ENCODE results near the gene ZFAND2A. TPM values are rescaled to one million over a fixed set of nuclear protein-coding genes. Genes with fewer than 3 reads are reported as not detected.
"Not testable (repeated sequence)": the region's sequence is repeated elsewhere in the genome, so short reads cannot be mapped to it uniquely, and the experiment has no call there.

ZFAND2A gene
- total RNA-seq, 1 experiment from 2014 or later, result 13.7 TPM

- Histone ChIP-seq H2BK12ac (ENCODE audit: insufficient read length, low read depth, low read length) (no peak overlapping the region), H3K4ac (ENCODE audit: low read depth, low read length) (no peak overlapping the region), H2BK5ac (ENCODE audit: insufficient read length, low read length) (no peak overlapping the region), H3K9me3 (ENCODE audit: control insufficient read depth, low read depth, low read length) (no peaks in the 10 kb centered on the region), H3K18ac (ENCODE audit: insufficient read length, low read depth, low read length) (no peak overlapping the region), H4K8ac (replicated peaks; ENCODE audit: insufficient read length, low read depth, low read length) (no peak overlapping the region), H3K23me2 (ENCODE audit: insufficient read length, low read depth, low read length, poor library complexity, severe bottlenecking) (peaks cover 9% of the 10 kb centered on the region), H2AK5ac (ENCODE audit: insufficient read length, low read length) (no peak overlapping the region), H3K9ac (ENCODE audit: extremely low read depth, insufficient read length, low read length) (no peak overlapping the region), H2BK20ac (ENCODE audit: low read depth, low read length, poor library complexity, severe bottlenecking) (no peak overlapping the region), H4K20me1 (ENCODE audit: control insufficient read depth, insufficient read depth, insufficient read length) (no peaks in the 10 kb centered on the region), H2BK15ac (ENCODE audit: low read depth, low read length) (no peak overlapping the region), H3K56ac (ENCODE audit: insufficient read length, low read depth, low read length) (no peak overlapping the region), H3K27ac (ENCODE audit: insufficient read length, low read depth, low read length) (no peak overlapping the region), H4K91ac (ENCODE audit: insufficient read length, low read depth, low read length) (no peak overlapping the region), H3K4me1 (ENCODE audit: insufficient read depth, low read length) (no peaks in the 10 kb centered on the region), H3K4me2 (ENCODE audit: insufficient read depth, insufficient read length, low read length) (no peak overlapping the region), H3K23ac (ENCODE audit: insufficient read length, low read depth, low read length) (no peak overlapping the region), H3K27me3 (ENCODE audit: insufficient read depth, low read length) (no peaks in the 10 kb centered on the region), H2AFZ (ENCODE audit: low read length) (no peak overlapping the region), H3T11ph (ENCODE audit: low read length) (no peak overlapping the region), H4K5ac (ENCODE audit: insufficient read length, low read depth, low read length) (no peak overlapping the region), H3K79me2 (ENCODE audit: insufficient read depth, low read length) (peaks cover 8% of the 10 kb centered on the region; the same call in 1 of the 2 replicates), H3K79me1 (ENCODE audit: insufficient read depth, low read depth, low read length, poor library complexity, severe bottlenecking) (peaks cover 16% of the 10 kb centered on the region), H2BK120ac (ENCODE audit: low read depth, low read length, poor library complexity, severe bottlenecking) (no peak overlapping the region), H3K14ac (ENCODE audit: insufficient read depth, low read length) (no peak overlapping the region)
- H3K27ac Mint-ChIP-seq, result no peak overlapping the region
- no CpG with 5 or more reads among the region's 10 CpGs for WGBS (ENCODE audit: extremely low coverage, insufficient read length, low lambda C conversion rate)
- no peak overlapping the region for H3K4me3 Mint-ChIP-seq
- peaks cover 10 to 13% of the 10 kb centered on the region in 2 experiments for H3K4me1 Mint-ChIP-seq
- H3K9me3 Mint-ChIP-seq, result no peaks in the 10 kb centered on the region
- no peaks in the 10 kb centered on the region for H3K27me3 Mint-ChIP-seq (ENCODE audit: low read depth)
- DNase-seq, result no peak
- no peak for TF ChIP-seq CTCF (conservative IDR thresholded peaks at IDR 0.05)
- peaks cover 11 to 38% (median 32%) of the 10 kb centered on the region in 3 experiments; a peak in 5 of 7 replicates for H3K36me3 Mint-ChIP-seq (ENCODE audit: insufficient read depth in 1 of 3, low read depth in 3 of 3)
Observed at GRCh38 chr7:1156782-1157535, 3.0 kb downstream of the ZFAND2A start.

- H4K20me1 ChIP-seq (ENCODE audit: control insufficient read depth, insufficient read depth, insufficient read length); H3K23ac ChIP-seq (ENCODE audit: insufficient read length, low read depth, low read length); H3K27me3 Mint-ChIP-seq (ENCODE audit: low read depth); H2AK5ac ChIP-seq (ENCODE audit: insufficient read length, low read length); H3K18ac ChIP-seq (ENCODE audit: insufficient read length, low read depth, low read length); H2BK20ac ChIP-seq (ENCODE audit: low read depth, low read length, poor library complexity, severe bottlenecking); H2BK120ac ChIP-seq (ENCODE audit: low read depth, low read length, poor library complexity, severe bottlenecking); H3K79me2 ChIP-seq (ENCODE audit: insufficient read depth, low read length); H3K9me3 Mint-ChIP-seq; H3K56ac ChIP-seq (ENCODE audit: insufficient read length, low read depth, low read length); H3T11ph ChIP-seq (ENCODE audit: low read length); H4K91ac ChIP-seq (ENCODE audit: insufficient read length, low read depth, low read length); H3K9ac ChIP-seq (ENCODE audit: extremely low read depth, insufficient read length, low read length); H3K27ac ChIP-seq (ENCODE audit: insufficient read length, low read depth, low read length); H3K27me3 ChIP-seq (ENCODE audit: insufficient read depth, low read length); H4K5ac ChIP-seq (ENCODE audit: insufficient read length, low read depth, low read length); H2BK15ac ChIP-seq (ENCODE audit: low read depth, low read length); H3K4me3 Mint-ChIP-seq; H3K4me1 ChIP-seq (ENCODE audit: insufficient read depth, low read length); H3K9me3 ChIP-seq (ENCODE audit: control insufficient read depth, low read depth, low read length); H4K8ac ChIP-seq (replicated peaks; ENCODE audit: insufficient read length, low read depth, low read length); H3K14ac ChIP-seq (ENCODE audit: insufficient read depth, low read length); H2AFZ ChIP-seq (ENCODE audit: low read length); H3K4ac ChIP-seq (ENCODE audit: low read depth, low read length); H3K27ac Mint-ChIP-seq; H2BK5ac ChIP-seq (ENCODE audit: insufficient read length, low read length); H2BK12ac ChIP-seq (ENCODE audit: insufficient read length, low read depth, low read length); DNase-seq; H3K4me2 ChIP-seq (ENCODE audit: insufficient read depth, insufficient read length, low read length); H3K23me2 ChIP-seq (ENCODE audit: insufficient read length, low read depth, low read length, poor library complexity, severe bottlenecking): not testable (repeated sequence)
- WGBS (ENCODE audit: extremely low coverage, insufficient read length, low lambda C conversion rate), result no CpG with 5 or more reads among the region's 33 CpGs
- H3K79me1 ChIP-seq (ENCODE audit: insufficient read depth, low read depth, low read length, poor library complexity, severe bottlenecking), result peaks cover 16% of the 10 kb centered on the region
- peaks cover 14 to 44% (median 34%) of the 10 kb centered on the region in 3 experiments; a peak in 5 of 7 replicates for H3K36me3 Mint-ChIP-seq (ENCODE audit: insufficient read depth in 1 of 3, low read depth in 3 of 3)
- peaks cover 10 to 11% of the 10 kb centered on the region in 2 experiments for H3K4me1 Mint-ChIP-seq
Observed at GRCh38 chr7:1155818-1156781, 3.9 kb downstream of the ZFAND2A start.

Measured in H9 (cell line).